Activated CD8-positive, alpha-beta memory T cell treated with anti-CD3 and anti-CD28 coated beads for 24 hours (primary cell): ENCODE measurements around the gene GSG1L.
"Not testable (repeated sequence)": the region's sequence is repeated elsewhere in the genome, so short reads cannot be mapped to it uniquely, and the experiment has no call there.

Experiments used
- DNase-seq: peaks from one replicate; pipeline ENCODE4 v3.0.0-alpha.2; 2020

GSG1L gene

DNA sequence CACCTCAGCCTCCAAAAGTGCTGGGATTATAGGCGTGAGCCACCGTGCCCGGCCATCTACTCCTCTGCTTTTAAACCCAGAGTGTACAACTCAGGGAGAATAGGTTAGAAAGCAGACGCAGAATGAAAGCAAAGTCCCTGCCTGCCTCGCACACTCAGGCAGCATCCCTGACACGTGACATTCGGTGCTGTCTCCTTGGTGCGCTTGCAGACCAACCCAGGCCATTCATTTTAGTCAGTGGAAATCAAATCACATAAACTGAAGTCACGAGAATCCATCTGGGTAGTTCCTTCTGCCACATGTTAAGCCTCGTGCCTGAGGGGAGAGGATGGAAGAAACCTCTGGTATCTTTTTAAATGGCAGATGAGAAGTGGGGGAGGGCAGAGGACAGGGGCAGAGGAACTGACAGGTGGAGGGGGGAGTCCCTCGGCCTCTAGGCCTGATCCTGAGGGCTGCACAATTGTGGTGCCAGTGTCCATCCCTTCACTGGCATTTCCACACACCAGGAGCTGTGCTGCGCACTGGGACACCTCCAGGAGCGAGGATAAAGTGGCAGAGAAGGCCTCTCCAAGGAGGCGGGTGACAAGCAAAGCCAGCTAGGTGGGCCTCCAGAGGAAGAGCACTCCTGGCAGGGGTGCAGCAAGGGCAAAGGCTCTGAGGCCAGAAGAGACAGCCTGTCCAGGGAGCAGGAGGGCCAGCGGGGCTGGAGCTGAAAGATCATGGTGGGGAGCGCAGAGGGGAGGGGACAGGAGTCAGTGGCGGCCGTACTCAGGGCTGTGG is 317.2 kb downstream of the GSG1L start:
- no peak for DNase-seq

GRCh38 chr16:27745348-27745747 is 318.2 kb downstream of the GSG1L start:
- no peak for DNase-seq

DNA sequence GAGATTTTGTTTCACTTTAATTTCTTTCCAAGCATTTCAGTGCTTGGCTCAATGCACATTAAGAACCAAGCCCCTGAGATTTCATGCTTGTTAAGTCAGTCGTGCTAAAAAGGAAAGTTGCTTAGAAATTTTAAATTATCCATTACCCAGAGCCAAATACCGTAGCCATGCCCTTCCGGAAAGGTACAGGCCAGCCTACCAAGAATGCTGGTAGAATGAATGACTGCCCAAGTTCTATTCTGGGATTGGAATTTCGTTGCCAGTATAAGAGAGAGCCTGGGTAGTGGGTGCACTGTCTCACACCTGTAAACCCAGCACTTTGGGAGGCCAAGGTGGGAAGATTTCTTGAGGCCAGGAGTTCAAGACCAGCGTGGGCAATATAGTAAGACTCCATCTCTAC is 319.6 kb downstream of the GSG1L start:
- no peak for DNase-seq

DNA sequence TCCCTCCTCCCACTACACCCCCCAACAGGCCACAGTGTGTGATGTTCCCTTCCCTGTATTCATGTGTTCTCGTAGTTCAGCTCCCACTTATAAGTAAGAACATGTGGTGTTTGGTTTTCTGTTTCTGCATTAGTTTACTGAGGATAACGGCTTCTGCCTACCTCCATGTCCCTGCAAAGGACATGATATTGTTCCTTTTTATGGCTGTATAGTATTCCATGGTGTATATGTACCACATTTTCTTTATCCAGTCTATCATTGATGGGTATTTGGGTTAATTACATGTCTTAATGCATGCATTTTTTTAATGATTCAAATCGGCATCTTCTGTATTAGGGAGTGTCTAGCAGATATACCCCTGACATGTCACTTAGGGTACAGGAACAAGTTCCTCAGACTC is 320.5 kb downstream of the GSG1L start:
- not testable (repeated sequence) for DNase-seq

- no peak for DNase-seq
Measured at GRCh38 chr16:27742333-27742732, 321.2 kb downstream of the GSG1L start.

GRCh38 chr16:27740496-27741201 is 322.9 kb downstream of the GSG1L start:
- DNase-seq = no peak

DNA sequence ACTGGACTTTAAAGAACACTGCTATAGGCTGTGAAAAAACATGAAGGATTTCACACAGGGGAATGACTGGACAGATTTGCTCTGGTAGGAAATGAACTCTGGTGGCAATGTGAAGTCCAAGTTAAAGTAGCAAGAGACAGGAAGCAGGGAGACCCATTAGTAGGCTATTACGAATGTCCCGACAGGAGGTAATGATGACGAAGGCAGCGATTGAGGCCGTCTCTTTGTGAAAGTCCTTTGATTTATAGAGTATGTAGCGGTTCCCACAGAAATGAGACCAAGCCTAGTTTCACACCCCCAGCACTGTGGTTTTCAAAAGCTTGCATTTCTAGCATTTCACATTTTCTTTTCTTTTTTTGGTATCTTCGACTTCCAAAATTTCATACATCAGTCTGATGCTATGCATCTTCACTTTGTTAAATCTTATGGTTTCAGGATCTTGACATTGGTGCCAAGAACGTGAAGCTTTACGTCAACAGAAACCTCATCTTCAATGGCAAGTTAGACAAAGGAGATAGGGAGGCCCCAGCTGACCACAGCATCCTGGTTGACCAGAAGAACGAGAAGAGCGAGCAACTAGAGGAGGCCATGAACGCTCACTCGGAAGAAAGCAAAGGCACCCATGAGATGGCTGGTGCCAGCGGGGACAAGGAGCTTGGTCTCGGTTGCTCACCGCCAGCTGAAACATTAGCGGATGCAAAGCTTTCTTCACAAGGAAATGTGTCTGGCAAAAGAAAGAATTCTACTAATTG is 323.7 kb downstream of the GSG1L start:
- no peak for DNase-seq

DNA sequence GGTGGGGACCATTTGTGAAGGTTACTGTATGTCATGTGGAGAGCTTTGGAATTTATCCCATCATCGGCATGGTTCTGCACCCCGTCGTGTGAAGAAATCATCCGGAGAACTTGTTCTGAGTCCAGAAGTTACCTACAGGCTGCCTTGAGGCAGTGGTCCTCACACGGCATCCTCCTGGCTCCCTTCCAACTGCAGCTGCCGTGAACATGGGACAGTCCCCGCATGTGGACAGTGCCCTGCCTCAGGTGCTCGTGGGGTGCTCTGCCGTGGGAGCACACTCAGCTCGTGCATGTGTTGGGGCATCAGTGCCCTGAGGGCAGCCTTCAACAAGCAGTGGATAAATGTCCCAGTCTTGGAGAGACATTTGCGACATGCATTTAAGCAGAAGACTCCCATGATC is 324.9 kb downstream of the GSG1L start:
- no peak for DNase-seq
